IPS-18c (cell line): ENCODE data around the gene HOXA13.
A peak's percentile ranks its signal among the peaks of the same experiment; 100 is the strongest.

Source experiments
- H3K4me3 ChIP-seq: 2 replicates; pipeline ENCODE4 v1.7.0; 2013; ENCODE audit warnings: low read depth, mild to moderate bottlenecking, low read length, moderate library complexity; ENCODE audit not compliant: insufficient read depth
- H3K9me3 ChIP-seq: one replicate; pipeline ENCODE4 v1.6.1; 2013; ENCODE audit warnings: mild to moderate bottlenecking, low read length, moderate library complexity; ENCODE audit not compliant: control insufficient read depth, insufficient read depth

The HOXA13 gene

DNA sequence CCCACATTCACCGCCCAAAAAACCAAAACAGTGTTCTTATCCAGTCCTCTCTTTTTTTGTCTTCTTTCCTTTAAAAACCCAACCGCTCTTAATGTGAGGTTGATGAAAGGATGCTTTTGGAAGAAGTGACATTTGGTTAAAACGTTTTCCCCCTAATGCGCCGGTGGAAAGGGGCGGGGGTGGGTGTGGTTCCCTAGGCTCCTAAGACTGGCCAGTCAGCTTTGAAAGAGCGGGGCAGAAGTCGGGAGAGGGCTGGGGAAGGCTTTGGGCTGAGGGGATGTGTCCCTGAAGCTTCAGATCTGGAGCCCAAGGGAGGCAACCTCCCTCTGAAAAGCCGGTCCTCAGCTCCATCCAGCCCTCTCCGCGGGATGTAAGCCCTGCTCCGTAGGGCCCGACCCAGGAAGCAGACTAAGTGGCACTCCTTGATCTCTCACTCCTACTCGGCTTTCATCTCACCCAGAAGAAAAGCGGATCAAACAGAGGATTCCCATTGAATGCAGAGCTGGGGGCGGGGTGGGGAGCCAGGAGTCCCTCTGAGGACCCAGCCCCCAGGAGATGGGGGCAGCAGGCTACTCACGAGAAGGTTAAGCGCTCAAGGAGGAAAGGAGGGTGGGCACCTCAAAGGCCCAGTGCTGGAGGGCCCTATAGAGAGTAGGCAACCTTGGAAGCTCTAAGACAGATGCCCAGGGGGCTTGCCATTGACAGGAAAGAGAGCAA is 40.3 kb upstream of the HOXA13 start:
- Histone ChIP-seq H3K4me3 (no peak overlapping the region), H3K9me3 (peaks cover 2% of the 10 kb centered on the region)

DNA sequence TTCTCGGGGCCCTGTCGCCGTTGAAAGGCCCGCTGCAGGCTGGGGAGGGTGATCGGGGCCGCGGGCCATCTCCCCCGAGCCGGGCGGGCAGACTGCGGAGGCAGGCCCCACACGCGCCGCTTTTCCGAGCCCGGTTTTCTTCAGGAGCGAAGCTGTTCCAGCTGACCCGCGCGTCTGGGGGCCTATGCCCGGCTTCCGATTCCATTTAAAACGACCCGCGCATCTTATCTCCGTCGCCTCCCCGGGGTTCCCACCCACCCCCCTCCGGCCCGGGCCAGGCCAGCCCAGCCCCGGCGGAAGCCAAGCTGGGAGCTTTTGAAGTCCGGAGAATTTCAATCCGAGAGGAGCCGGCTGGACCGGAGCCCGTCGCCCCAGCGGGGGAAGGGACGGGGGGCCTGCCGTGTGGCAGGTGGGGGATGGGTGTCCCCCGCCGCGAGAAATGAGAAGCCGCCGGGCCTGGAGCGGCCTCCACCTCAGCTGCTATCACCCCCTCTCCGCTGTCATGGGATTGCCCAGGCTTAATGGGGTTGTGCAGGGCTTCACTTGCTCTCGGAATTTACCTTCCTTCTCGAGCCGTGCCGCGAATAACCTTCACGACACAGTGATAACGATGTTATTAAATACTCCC is 39.6 kb upstream of the HOXA13 start:
- no peak overlapping the region for H3K4me3 ChIP-seq

DNA sequence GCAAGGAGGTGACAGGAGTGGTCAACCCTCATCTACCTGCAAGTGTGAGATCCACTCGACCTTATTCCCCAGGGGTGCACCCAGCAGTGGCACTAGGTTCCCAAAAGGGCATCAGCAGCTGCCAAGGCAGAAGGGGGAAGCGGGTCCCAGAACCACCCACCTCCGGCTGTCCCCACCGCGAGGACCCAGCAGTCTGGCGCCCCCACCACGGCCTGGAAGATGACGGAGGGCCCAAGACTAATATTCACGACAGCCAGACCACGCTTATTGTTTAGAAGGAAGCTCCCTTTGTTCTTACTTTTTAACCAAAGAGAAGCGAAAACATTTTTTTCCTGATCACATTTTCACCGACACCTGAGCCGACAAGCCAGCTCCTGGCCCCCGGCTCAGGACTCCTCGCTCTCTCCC is 39.1 kb upstream of the HOXA13 start:
- Histone ChIP-seq H3K4me3 (no peak overlapping the region), H3K9me3 (peaks cover 2% of the 10 kb centered on the region)

More for the DNA sequence above, 39.6 kb upstream of the HOXA13 start:
- H3K9me3 ChIP-seq = peaks cover 2% of the 10 kb centered on the region

DNA sequence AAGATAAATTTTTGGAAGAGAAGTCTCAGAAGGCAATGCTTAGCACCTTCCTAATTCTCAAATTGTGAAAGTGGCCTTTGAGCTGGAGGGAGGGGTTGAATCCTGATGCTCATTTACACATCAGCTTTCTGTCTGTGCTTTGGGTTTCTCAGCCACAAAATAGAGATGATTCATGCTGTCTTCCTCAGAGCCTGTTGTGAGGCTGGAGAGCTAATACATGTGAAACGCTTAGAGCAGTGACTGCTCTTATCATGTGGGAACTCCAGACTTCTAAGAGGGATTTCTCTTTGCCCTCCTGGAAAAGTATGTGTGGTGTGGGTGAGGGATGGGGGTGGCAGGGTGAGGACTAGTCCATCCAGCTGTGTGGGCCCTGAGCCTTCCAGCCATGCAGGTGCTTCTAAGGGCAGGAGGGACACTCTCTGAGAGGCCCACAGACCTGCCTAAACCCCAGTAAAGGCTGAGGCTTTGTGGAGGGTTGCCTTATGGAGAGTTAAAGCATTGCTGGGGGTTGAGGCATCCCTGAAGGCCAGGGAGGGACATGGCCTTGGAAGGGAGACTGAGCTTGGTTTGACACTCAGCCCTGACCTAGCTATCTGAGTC is 37.9 kb upstream of the HOXA13 start:
- H3K4me3 ChIP-seq = no peak overlapping the region

DNA sequence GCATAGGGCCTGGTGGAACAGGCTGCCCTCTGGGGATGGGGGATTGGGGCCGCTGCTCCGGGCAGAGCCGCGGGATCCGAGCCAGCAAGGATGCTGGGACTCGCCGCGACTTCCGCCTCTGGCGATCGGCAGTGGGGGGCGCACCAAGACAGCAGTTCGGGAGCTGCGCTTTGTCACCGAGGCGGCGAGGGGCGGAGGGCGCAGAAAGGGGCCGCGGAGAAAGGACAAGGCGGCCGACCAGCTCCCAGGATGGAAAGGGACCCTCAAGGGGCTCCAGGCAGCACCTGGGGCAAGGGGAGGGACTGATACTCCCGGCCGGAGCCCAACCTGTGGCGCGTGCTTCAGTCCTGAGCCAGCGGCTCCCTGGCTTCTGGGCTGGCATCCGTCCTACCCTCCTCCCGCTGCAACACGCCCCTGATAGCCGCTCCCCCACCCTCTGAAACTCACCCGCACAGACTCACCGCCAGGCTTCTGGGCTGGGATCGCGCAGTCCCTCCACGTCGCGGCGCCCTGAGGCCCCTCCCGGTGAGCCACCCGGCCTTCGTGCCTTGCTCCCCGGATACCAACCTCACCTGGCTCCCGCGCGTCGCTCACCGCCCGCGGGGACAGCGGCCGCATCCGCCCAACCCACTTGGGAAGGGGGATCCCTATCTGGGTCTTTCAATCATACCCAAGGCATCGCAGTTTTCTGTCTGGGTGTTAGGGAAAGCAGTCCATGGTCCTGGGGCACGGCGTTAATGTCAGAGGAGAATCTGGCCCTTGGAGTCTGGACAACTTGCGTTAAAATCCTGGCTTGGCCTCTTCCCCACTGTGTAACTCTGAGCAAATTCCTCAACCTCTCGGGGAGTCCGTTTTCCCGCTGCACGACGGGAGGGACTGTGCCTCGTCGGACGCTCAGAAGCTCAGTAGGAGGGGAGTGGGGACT is 35.8 kb upstream of the HOXA13 start:
- peak overlapping the region; percentile 58 for H3K4me3 ChIP-seq

More for the DNA sequence above, 37.9 kb upstream of the HOXA13 start:
- peaks cover 2% of the 10 kb centered on the region for H3K9me3 ChIP-seq

DNA sequence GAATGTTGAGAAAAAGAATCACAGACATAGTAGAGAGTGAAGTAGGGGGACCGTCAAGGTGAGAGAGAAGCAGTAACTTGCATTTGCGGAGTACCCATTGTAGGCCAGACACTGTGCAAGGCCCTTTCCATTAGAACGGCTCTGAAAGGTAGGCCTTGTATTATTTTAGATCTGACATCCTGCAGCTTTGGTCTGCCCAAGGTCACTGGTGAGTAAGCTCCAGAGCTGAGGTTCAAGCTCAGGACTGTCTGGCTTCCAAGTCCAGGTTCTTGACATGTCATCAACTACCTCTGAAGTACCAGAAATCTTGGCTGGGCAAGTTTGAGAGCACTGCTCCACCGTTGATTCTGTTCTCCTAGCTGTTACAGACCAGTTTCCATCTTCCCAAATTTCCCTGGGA is 29.6 kb upstream of the HOXA13 start:
- no peaks in the 10 kb centered on the region for H3K9me3 ChIP-seq

More for the DNA sequence above, 35.8 kb upstream of the HOXA13 start:
- H3K9me3 ChIP-seq = peaks cover 2% of the 10 kb centered on the region

DNA sequence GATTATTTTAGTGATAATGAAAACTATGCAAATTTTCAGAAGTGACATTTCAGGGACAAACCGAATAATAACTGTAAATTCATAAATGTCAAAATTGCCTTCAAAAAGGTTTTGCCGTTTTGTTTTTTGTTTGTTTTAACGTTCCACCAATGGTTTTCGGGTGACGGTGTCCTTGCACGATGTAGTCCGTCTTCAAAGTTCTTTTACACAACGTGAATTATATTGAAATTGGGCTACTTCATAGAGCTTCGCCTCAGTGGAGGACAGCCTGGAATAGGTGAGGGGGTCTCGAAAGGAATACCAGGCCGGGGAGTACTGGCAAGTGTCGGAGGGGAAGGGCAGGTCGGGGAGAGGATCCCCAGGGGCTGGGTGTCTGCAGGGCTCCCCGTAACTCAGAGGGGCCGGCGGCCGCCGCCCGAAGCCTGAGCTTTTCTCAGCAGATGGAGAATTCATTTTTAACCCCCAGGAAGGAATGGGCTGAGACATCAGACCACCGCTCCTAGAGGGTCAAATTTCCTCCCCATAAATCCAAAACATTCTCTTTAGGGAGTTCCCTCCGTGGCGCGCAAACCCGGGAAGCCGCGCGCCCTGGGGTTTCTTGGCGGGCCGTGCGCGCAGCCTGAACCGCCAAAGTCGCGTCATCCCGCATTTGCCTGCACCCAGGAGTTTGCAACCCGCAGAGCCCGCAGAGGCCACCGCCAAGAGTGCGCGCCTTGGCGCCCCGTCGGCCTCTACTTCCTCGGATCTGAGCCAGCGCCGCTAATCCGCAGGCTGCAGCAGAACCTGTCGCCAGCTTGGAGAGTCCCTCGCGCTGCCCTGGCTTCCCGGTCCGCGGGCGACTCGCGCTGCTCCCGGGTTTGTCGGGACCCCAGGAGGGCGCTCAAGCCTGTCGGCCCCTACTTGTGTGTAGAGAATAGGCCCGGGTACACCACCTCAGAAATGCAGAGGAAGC is 25.4 kb upstream of the HOXA13 start:
- H3K4me3 ChIP-seq = peak overlapping the region; percentile 29; the same call in 1 of the 2 replicates

More for the DNA sequence above, 29.6 kb upstream of the HOXA13 start:
- no peak overlapping the region for H3K4me3 ChIP-seq

DNA sequence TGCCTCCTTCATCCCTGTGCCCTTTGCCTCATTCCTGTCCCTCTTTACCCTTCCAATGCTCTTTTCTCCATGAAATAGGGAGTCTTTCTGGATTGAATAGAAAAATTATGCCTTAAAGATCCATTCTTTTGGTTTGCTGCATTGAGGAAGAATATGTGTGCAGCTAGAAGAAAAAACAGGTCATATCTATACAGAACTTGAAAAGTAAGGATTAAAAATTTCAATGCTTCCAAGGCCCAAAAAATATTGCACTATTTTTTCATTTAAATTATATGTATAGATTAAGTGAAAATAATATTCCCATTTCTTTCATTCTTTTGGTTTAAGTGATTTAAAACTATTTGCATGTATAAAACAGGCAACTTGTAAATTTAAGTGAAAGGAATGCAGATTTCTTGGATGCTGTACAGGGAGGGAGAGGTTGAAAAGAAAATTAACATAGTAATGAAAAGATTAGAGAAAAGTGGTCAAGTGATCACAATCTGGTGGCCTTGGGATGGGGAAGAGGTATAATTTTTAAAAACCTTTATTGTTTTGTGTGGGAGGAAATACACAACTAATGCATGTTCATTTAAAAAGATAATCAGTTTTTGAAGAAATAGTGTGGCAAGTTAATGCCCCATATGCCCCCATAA is 24.2 kb upstream of the HOXA13 start:
- H3K9me3 ChIP-seq = no peaks in the 10 kb centered on the region
- H3K4me3 ChIP-seq = no peak overlapping the region

More for the DNA sequence above, 25.4 kb upstream of the HOXA13 start:
- no peaks in the 10 kb centered on the region for H3K9me3 ChIP-seq

DNA sequence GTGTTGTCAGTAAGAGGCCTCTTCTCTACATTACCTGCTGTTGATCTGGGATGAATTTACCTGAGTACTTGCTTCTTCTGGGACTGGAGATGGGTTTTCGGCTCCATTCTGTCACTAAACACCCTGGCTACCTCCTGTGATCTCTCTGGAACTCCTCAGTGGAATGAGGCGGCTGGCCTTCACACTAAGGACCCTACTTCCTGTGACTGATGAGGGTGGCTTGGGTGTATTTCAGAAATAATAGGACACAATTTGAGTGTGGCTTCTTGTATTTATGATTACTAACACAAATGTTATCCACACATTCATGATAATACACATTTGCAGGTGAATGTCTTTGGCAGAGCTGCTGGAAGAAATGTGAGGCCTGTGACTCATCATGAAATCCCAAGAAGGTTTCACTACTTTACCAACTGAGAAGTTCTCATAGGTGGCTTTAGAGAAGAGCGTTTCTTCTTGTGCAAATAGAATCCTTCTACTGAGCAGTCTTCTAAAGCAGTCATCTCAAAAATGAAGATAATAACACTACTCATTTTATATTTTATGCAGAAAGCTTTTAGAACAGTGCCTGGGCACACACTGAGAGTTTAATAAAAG is 21.4 kb upstream of the HOXA13 start:
- Histone ChIP-seq H3K4me3 (no peak overlapping the region), H3K9me3 (no peaks in the 10 kb centered on the region)

DNA sequence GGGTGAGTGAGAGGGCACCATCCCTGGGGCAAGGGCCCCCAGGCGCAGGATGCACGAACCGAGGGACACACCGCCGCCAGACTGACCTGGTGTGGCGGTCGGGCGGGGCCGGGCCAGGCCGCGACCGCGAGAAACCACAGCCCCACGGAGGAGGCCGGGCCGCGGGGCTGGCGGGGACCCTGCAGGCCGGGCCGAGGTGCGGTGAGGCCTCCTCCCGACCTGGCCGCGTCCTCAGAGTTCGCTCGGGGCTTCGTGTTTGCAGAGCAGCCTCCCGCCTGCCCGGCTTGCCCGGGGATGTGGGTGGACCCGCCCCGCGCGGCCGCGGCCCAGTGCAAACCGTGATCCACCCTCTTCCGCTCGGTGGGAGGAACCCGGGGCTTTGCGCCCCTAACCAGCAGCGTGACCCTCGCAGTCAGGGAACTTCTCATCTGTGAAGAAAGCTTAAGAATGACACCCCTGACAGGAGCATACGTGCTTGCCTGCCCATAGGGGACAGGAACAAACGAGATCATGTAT is 20.6 kb upstream of the HOXA13 start:
- H3K9me3 ChIP-seq = no peaks in the 10 kb centered on the region
- H3K4me3 ChIP-seq = no peak overlapping the region

DNA sequence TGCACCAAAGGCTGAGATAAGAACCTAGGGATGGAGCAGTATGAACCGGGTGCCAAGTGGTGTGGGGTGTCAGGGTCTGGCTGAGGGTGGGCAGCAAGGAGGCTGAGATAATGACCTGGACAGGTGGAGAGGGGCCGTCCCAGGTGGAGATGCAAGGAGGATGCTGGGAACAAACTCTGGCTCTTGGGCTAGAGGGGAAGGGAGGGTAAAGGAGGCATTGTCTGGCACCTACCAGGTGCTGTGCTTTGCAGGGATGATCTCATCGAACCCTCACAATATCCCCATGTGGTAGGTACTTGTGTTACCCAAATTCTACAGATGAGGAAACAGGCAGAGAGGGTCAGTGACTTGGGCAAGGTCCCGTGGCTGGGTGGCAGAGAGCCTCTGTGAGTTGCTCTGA is 19.9 kb upstream of the HOXA13 start:
- Histone ChIP-seq H3K9me3 (no peaks in the 10 kb centered on the region), H3K4me3 (no peak overlapping the region)

DNA sequence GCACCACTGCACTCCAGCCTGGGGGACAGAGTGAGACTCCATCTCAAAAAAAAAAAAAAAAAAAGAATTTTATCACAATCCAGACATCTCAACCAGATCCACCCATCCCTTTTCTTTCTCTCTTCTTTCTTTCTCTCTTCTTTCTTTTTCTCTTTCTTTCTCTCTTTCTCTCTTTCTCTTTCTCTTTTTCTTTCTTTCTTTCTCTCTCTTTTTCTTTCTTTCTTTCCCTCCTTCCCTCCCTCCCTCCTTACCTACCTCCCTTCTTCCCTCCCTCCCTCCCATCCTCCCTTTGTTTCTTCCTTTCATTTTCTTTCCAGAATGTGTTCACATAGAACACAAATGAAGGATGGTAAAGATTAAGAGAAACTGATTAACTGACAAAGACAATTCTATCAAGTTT is 18.1 kb upstream of the HOXA13 start:
- H3K9me3 ChIP-seq = no peaks in the 10 kb centered on the region

DNA sequence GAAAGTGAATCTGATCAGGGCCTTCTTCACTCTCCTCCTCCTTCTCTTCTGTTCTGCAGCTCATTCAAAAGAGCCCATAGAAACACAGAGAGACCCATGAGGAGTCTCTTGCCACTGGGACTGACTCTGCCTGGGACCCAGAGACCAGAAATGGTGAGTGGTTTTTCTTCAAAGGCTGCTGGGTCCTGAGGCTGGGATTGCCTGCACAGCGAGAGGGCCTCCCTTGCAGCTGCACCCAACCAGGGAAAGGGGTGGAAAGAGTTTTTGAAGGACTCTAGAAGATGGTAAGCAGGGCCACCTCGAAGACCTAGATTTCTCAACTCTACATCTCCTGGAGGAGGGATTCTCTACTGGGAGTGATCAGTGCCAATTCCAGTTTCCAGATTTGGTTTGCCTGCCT is 15.5 kb upstream of the HOXA13 start:
- Histone ChIP-seq H3K4me3 (no peak overlapping the region), H3K9me3 (peaks cover 2% of the 10 kb centered on the region)

More for the DNA sequence above, 18.1 kb upstream of the HOXA13 start:
- H3K4me3 ChIP-seq = no peak overlapping the region

DNA sequence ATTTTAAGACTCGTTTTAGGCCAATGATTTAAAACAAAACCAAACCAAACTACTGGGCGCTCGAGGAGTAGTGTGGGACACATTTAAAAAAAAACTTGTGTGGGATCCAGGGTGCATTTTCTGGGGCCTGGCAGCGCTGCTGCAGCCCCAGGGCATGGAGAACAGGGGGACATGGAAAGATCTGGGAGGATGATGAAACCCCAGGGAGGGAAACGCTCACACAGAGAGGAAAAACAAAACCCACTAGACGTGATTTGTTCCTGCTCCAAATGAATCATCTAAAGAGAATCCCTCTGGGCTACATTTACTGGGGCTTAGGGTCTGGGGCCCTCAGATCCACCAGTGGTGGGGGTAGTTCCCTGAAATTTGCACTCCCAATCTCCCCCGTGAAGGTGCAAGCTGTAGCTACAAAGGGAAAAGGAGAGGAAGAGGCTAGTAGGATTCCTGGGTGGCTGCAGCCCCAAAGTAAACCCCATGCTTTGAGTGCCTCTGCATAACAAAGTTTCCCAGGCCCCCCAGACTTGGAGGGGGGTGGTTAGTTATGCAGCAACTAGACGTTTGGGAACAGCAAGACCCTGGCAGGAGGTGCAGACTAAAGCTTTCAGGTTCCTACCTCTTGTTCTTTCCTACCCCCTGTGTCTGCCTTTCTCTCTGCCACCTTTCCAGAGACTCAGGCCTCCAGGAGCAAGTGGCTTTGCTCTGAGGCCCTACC is 14.5 kb upstream of the HOXA13 start:
- Histone ChIP-seq H3K9me3 (peaks cover 2% of the 10 kb centered on the region), H3K4me3 (no peak overlapping the region)
